ENCODE data around the gene ATRAID.
"Not testable (repeated sequence)": the region's sequence is repeated elsewhere in the genome, so short reads cannot be mapped to it uniquely, and the experiment has no call there.

ATRAID gene

GRCh38 chr2:27211943-27212625, at the start of gene ATRAID, which contains the start of gene SLC5A6:
Gene ATRAID (plus strand): TSS chr2:27212041. CDS start chr2:27212369, 328 bp downstream.
Gene SLC5A6 (minus strand): TSS chr2:27212268. CDS start chr2:27207650, 4,618 bp downstream.
- DNase-seq: peak; percentile 78

GRCh38 chr2:27162151-27163121, 49.4 kb upstream of the ATRAID start:
- DNase-seq: no peak

GRCh38 chr2:27164960-27165763, 46.7 kb upstream of the ATRAID start:
- no peak for DNase-seq

- no peak for DNase-seq
These were observed 41.1 kb upstream of the ATRAID start for GRCh38 chr2:27170581-27171337.

DNA sequence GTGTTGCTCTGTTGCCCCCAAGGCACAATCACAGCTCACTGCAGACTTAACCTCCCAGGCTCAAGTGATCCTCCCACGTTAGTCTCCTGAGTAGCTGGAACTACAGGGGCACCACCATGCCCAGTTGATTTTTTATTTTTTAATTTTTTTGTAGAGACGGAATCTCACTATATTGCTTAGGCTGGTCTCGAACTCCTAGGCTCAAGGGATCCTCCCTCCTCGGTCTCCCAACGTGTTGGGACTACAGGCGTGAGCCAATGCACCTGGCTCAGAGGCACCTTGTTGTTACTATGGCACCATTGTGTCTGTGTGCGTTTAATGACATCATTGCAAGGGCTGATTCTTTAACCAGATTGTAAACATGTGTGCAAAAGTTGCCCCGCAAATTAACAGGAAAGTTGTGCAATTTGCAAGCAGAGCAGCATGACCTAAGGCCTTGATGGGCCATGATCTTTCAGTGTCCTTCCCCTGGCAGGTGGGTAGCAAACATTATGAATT, 40.4 kb upstream of the ATRAID start:
- no peak for DNase-seq

GRCh38 chr2:27174638-27175037, 37.2 kb upstream of the ATRAID start:
- no peak for DNase-seq

DNA sequence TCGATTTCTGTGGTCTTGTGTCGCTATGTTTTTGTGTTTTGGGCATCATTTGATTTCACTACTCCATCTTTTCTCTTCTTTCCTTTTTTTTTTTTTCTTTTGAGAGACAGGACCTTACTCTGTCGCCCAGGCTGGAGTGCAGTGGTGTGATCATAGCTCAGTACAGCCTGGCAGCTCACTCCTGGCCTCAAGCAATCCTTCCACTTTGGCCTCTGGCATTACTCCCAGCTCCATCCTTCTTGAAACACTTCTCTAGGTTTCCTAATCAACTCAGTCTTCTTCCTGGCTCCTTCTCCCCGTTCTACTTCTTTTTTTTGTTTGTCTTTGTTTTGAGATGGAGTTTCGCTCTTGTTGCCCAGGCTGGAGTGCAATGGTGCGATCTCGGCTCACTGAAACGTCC, 36.5 kb upstream of the ATRAID start:
- no peak for DNase-seq

- not testable (repeated sequence) for DNase-seq
These were observed 36.1 kb upstream of the ATRAID start for GRCh38 chr2:27175781-27176180.

DNA sequence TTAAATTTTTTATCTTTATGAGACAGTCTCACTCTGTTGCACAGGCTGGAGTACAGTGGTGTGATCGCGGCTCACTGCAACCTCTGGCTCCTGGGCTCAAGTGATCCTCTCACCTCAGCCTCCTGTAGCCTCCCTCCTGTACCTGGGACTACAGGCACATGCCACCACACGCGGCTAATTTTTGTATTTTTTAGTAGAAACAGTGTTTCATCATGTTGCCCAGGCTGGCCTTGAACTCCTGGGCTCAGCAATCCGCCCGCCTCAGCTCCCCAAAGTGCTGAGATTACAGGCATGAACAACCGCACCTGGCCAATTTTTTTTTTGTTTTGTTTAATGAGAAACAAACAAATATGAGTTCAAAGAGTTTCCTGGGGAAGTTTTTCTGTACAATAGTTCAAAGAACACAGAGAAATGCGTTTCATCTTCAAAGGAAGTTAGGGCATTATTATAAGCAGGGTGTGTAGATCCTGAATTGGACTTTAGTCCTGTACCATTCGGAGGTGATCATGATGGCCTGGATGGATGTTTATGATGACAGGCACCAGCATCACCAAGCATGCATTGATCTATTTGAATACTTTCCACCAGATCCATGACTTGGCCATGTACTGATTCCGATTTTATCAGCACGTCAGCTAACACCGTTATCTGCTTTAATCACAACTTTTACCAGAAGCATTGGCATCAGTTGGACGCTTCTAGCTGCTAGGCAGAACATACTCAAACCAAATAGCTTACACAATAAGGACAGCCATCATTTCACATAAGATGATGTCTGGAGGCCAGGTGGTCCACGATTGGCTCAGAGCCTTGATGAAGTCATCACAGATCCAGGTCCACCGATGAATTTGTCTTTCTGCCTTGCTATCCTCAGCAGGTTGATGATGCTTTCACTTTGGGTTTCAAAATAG, 34.1 kb upstream of the ATRAID start:
- no peak for DNase-seq

- no peak for DNase-seq
These were observed 33.4 kb upstream of the ATRAID start for GRCh38 chr2:27178469-27178868.

- no peak for DNase-seq
These were observed 32.4 kb upstream of the ATRAID start for GRCh38 chr2:27179344-27180000.

DNA sequence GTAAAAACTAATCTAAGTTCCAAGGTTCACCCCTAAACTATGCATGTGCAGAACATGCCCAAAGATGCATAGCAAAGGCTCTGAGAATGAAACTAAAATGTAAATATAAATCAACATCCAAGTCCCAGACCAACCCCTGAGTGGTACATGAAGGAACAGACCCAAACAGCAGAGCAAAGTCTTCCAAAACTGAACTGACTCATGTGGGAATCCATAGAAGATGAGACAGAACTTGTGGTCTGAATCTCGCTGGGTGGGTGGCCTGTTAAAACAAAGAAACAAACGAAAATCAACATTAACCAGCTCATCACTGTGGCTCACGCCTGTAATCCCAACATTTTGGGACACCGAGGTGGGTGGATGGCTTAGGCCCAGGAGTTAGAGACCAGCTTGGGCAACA, 29.5 kb upstream of the ATRAID start:
- no peak for DNase-seq

GRCh38 chr2:27184115-27184514, 27.7 kb upstream of the ATRAID start:
- no peak for DNase-seq

- no peak for DNase-seq
These were observed 26.4 kb upstream of the ATRAID start for GRCh38 chr2:27185331-27186026.

DNA sequence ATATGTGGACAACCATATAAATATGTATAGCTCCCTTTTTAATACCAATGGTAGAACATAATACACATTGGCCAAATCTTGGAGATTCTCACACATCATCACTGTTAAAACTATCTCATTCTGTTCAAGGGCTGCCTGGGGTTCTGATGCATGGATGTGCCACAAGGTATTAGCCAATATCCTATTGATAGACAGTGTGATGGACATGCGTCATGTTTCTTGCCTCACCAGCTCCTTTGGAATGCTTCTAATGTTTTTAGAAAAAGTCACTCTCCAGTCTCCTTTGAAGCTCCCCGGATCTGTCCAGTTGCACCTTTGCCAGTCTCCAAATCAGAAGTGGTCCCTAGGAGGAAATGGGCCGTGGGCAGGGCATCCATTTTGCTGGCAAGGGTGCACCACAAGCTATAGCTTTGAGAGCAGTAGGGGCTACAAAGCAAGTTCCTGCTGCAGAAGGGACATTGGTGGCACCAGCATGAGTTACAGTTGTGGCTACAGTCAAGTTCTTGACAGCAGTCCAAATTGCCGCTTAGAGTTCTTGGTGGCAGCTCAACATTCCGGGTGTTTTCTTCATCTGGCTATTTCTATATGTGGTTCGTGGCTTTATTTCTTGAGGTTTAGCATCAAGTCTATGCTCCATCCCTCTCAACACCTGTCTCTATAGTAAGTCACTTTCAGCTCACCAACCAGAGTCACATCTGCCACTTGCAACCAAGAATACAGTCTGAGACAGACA, 25.1 kb upstream of the ATRAID start:
- no peak for DNase-seq

DNA sequence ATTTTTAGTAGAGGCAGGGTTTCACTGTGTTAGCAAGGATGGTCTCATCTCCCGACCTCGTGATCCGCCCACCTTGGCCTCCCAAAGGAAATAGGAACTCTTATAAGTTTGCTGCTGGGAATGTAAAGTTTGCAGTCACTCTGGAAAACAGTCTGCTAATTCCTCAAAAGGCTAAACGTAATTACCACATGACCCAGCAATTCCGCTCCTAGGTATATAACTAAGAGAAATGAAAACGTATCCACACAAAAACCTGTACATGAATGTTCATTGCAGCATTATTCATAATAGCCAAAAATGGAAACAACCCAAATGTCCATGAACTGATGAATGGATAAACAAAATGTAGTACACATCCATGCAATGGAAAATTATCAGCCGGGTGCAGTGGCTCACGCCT, 21.9 kb upstream of the ATRAID start:
- DNase-seq: no peak

DNA sequence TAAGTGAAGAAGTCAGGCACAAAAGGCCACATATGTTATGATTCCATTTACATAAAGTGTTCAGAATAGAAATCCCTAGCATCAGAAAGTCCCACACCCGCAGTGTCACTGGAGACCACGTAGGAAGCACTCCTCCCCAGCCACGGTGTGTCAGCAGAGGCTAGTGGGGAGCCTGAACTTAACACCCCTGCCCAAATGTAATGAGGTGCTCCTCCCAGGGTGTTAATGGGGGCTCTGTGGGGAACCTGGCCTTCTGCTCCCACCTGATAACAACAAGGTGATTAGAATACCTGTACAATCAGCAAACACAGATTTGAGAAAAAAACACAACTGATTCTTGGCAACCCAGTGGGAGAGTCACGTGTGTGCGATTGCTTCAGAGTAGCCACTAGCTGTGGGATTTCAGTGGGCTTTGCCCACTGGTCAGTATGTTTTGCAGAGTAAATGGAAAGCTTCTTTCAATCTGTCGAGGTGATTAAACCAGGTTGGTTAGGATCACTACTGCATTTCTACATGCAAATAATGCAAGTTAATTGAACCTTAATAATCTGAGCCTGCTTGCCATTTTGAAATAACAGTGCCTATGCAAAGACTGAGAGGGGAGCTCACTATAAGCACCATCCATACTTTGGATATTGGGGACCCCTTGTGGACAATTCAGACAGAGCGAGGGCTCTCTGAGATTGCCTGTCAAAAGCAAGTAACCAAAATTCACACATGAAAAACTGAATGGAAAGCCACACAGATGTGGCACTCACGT, 20.6 kb upstream of the ATRAID start:
- DNase-seq: peak; percentile 59

All from NCI-H1105 treated with DMSO at 0.1 percent for 48 hours (cell line).